OCI-LY1 (cell line): ENCODE data around the gene NCDN.
A peak's percentile ranks its signal among the peaks of the same experiment; 100 is the strongest.
"Not testable (repeated sequence)": the region's sequence is repeated elsewhere in the genome, so short reads cannot be mapped to it uniquely, and the experiment has no call there.

Source experiments
- H2AFZ ChIP-seq: fragments of 200-600 bp; sonication (generic), shearing (Covaris generic); 2 replicates; pipeline ENCODE4 v1.6.0; 2014; ENCODE audit warnings: antibody characterized with exemption, mild to moderate bottlenecking, low read length
- H3F3A ChIP-seq: fragments of 200-600 bp; sonication (generic), shearing (Covaris generic); 2 replicates; pipeline ENCODE4 v1.6.0; 2014; ENCODE audit warnings: mild to moderate bottlenecking, antibody characterized with exemption, low read length, moderate library complexity; ENCODE audit not compliant: insufficient read depth
- H3K27ac ChIP-seq: fragments of 200-600 bp; sonication (generic); 2 replicates; pipeline ENCODE4 v1.5.1; 2014; ENCODE audit warnings: low read length, mixed run types, mild to moderate bottlenecking, low read depth; ENCODE audit not compliant: poor library complexity, severe bottlenecking
- H3K27me3 ChIP-seq: fragments of 200-600 bp; sonication (generic); 2 replicates; pipeline ENCODE4 v1.6.0; 2014; ENCODE audit warnings: antibody characterized with exemption, mild to moderate bottlenecking, low read length, moderate library complexity; ENCODE audit not compliant: insufficient read depth
- H3K36me3 ChIP-seq: fragments of 200-600 bp; sonication (generic); 2 replicates; pipeline ENCODE4 v1.6.1; 2014; ENCODE audit warnings: mild to moderate bottlenecking, antibody characterized with exemption, low read length, moderate library complexity, mixed read lengths; ENCODE audit not compliant: insufficient read depth
- H3K4me1 ChIP-seq: fragments of 200-600 bp; sonication (generic); 2 replicates; pipeline ENCODE4 v1.5.1; 2014; ENCODE audit warnings: mild to moderate bottlenecking, low read length, moderate library complexity; ENCODE audit not compliant: insufficient read depth, severe bottlenecking
- H3K4me2 ChIP-seq: fragments of 200-600 bp; sonication (generic), shearing (Covaris generic); 2 replicates; pipeline ENCODE4 v1.6.1; 2014; ENCODE audit warnings: low read length
- H3K4me3 ChIP-seq: fragments of 200-600 bp; sonication (generic); 2 replicates; pipeline ENCODE4 v1.5.1; 2014; ENCODE audit warnings: low read length, low read depth, mild to moderate bottlenecking, mixed read lengths; ENCODE audit not compliant: poor library complexity, severe bottlenecking
- H3K79me2 ChIP-seq: fragments of 200-600 bp; shearing (Covaris generic); 2 replicates; pipeline ENCODE4 v1.6.1; 2016; ENCODE audit warnings: mixed run types, low read length, mixed read lengths; ENCODE audit not compliant: insufficient read depth
- H3K9ac ChIP-seq: fragments of 200-600 bp; sonication (generic), shearing (Covaris generic); 2 replicates; pipeline ENCODE4 v1.6.1; 2014; ENCODE audit warnings: mild to moderate bottlenecking, low read length, mixed read lengths
- H3K9me2 ChIP-seq: fragments of 200-600 bp; sonication (generic), shearing (Covaris generic); 2 replicates; pipeline ENCODE4 v1.6.1; 2014; ENCODE audit warnings: low read depth, mild to moderate bottlenecking, low read length, mixed read lengths
- H3K9me3 ChIP-seq: fragments of 200-600 bp; shearing (Covaris generic); 2 replicates; pipeline ENCODE4 v1.6.1; 2014; ENCODE audit warnings: low read length, mixed read lengths
- H4K20me1 ChIP-seq: fragments of 200-600 bp; sonication (generic), shearing (Covaris generic); 2 replicates; pipeline ENCODE4 v1.6.0; 2016; ENCODE audit warnings: mild to moderate bottlenecking, low read length; ENCODE audit not compliant: insufficient read depth
- EZH2 ChIP-seq: fragments of 200-600 bp; sonication (generic), shearing (Covaris generic); IDR thresholded peaks from 2 replicates; pipeline ENCODE4 v1.8.0; 2017; ENCODE audit warnings: borderline replicate concordance, mixed run types, mild to moderate bottlenecking, antibody characterized with exemption, low read length, moderate library complexity, mixed read lengths
- TF ChIP-seq, protein P1 (sequence below): fragments of 200-600 bp; sonication (generic), shearing (Covaris generic); IDR thresholded peaks from 2 replicates; pipeline ENCODE4 v1.5.1; 2017; ENCODE audit warnings: mild to moderate bottlenecking, antibody characterized with exemption, low read length, moderate library complexity, mixed read lengths

NCDN gene

DNA sequence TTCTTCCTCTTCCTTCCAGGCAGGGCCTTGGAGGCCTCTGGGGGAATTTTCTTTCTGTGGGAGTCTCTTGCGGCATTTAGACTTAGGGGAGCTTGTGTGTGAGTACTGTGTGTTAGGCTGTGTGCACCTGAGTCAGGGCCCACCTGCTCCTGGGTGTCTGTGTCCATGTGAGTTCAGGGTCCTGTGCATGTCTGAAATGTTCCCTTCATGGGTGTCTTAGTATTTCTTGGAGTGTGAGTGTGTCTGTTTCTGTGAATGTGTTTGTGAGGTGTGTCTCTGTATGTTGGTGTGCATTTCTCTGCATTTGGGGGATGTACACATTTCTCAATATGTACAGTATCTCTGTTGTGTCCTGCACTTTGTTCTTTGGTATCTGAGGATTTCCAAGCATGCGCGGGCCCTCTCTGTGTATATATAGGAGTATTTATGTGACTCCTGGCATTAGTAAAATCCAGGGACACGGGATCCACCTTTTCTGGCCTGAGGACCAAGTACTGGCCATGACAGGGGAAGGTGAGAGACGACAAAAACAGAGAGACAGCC is 17.9 kb downstream of the NCDN start:
- Histone ChIP-seq H3K9ac (no peak overlapping the region), H3K9me2 (no peaks in the 10 kb centered on the region), H3F3A (no peaks in the 10 kb centered on the region), H3K27me3 (no peaks in the 10 kb centered on the region; the same call in 1 of the 2 replicates), H3K36me3 (no peaks in the 10 kb centered on the region), H2AFZ (no peak overlapping the region), H3K4me2 (no peak overlapping the region), H3K79me2 (no peaks in the 10 kb centered on the region), H3K9me3 (no peaks in the 10 kb centered on the region), H3K4me1 (peaks cover 21% of the 10 kb centered on the region), H3K27ac (no peak overlapping the region), H4K20me1 (no peaks in the 10 kb centered on the region), H3K4me3 (no peak overlapping the region)
- TF ChIP-seq, protein P1, sequence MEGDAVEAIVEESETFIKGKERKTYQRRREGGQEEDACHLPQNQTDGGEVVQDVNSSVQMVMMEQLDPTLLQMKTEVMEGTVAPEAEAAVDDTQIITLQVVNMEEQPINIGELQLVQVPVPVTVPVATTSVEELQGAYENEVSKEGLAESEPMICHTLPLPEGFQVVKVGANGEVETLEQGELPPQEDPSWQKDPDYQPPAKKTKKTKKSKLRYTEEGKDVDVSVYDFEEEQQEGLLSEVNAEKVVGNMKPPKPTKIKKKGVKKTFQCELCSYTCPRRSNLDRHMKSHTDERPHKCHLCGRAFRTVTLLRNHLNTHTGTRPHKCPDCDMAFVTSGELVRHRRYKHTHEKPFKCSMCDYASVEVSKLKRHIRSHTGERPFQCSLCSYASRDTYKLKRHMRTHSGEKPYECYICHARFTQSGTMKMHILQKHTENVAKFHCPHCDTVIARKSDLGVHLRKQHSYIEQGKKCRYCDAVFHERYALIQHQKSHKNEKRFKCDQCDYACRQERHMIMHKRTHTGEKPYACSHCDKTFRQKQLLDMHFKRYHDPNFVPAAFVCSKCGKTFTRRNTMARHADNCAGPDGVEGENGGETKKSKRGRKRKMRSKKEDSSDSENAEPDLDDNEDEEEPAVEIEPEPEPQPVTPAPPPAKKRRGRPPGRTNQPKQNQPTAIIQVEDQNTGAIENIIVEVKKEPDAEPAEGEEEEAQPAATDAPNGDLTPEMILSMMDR: no peak
- TF ChIP-seq EZH2: no peak

GRCh38 chr1:35576061-35576765 is 18.6 kb downstream of the NCDN start:
- Histone ChIP-seq H3K79me2 (no peaks in the 10 kb centered on the region), H3K36me3 (no peaks in the 10 kb centered on the region), H3K9me2 (no peaks in the 10 kb centered on the region), H2AFZ (no peak overlapping the region), H3K9me3 (no peaks in the 10 kb centered on the region), H3K27ac (no peak overlapping the region), H3K27me3 (no peaks in the 10 kb centered on the region; the same call in 1 of the 2 replicates), H3F3A (no peaks in the 10 kb centered on the region), H3K4me1 (peaks cover 28% of the 10 kb centered on the region), H3K4me3 (peak overlapping the region; percentile 59), H4K20me1 (no peaks in the 10 kb centered on the region), H3K4me2 (peak overlapping the region; percentile 83; the same call in 1 of the 2 replicates), H3K9ac (no peak overlapping the region; the same call in 1 of the 2 replicates)
- TF ChIP-seq EZH2: no peak
- TF ChIP-seq, protein P1: no peak

DNA sequence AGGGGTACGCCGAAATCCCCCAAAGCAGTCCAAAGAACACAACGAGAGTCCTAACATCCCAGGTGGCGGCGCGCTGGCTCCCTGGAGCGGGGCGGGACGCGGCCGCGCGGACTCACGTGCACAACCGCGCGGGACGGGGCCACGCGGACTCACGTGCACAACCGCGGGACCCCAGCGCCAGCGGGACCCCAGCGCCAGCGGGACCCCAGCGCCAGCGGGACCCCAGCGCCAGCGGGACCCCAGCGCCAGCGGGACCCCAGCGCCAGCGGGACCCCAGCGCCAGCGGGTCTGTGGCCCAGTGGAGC is 19.1 kb downstream of the NCDN start:
- H3K9me2 ChIP-seq, H3K27me3 ChIP-seq, H4K20me1 ChIP-seq, H3F3A ChIP-seq, H3K9me3 ChIP-seq, H3K9ac ChIP-seq, H3K36me3 ChIP-seq, H3K27ac ChIP-seq, H2AFZ ChIP-seq, H3K79me2 ChIP-seq: not testable (repeated sequence)
- peak overlapping the region; percentile 83; the same call in 1 of the 2 replicates for H3K4me2 ChIP-seq
- H3K4me1 ChIP-seq: peaks cover 29% of the 10 kb centered on the region
- peak overlapping the region; percentile 59 for H3K4me3 ChIP-seq
